H7 (cell line): ENCODE results near the gene SOD1. TPM values are rescaled to one million over a fixed set of nuclear protein-coding genes. Genes with fewer than 3 reads are reported as not detected.

Experiments used
- DNase-seq: peaks from one replicate; pipeline ENCODE4 v3.0.0; 2012
- H3K27me3 ChIP-seq: 2 replicates; pipeline ENCODE4 v1.6.0; 2011; ENCODE audit warnings: mild to moderate bottlenecking, low read length; ENCODE audit not compliant: control insufficient read depth, insufficient read depth
- H3K36me3 ChIP-seq: replicated peaks from 2 replicates; pipeline ENCODE4 v1.5.1; 2011; ENCODE audit warnings: low read length; ENCODE audit not compliant: control insufficient read depth, insufficient read depth
- H3K4me3 ChIP-seq: 2 replicates; pipeline ENCODE4 v1.5.1; 2011; ENCODE audit warnings: low read depth, mild to moderate bottlenecking, control low read depth, low read length, moderate library complexity; ENCODE audit not compliant: insufficient read depth
- total RNA-seq: library from RNA; depleted of rRNA; stranded (reverse); fragments of >200 nt; shearing (Covaris generic); gene quantifications from 2 replicates; pipeline ENCODE4 v1.2.3, GENCODE V29; 2014; rRNA removed

SOD1 gene
- total RNA-seq, 1 experiment from 2014 or later, result 174 TPM

DNA sequence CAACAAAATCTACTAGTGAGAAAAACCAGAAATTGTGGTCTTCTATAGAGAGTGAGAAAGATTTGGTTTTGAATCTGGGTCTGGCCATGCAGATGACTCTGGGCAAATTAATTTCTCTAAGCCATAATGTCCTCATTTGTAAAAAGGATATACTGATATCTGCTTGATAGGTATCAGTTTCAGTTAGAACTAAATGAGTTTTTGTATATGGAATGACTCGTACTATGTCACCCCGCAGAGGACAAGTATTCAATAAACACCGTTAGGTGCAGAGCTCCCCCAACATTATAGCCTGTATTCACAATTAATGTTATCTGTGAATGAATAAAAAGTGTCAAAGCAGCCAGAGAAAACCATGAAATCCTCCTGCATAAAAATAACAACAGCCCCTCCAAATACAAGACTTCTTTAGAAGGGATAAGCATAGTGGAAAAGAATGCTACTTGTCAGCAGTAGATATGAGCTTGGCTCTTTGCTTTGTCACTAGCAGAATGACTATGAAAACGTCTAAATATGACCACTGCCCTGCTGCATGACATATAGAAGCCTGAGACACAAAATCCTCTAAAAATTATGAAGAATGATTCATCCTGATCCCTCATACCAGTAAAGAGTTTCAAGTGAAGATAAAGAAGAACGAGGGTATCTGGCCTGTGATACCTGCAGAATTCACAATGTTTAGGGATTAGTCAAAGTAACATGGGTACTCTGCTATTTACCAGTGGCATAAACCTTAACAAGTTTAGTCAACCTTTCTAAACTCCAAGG is 54.7 kb downstream of the SOD1 start:
- H3K36me3 ChIP-seq, result no peaks in the 10 kb centered on the region
- no peak for DNase-seq

GRCh38 chr21:31714741-31715365 is 55.4 kb downstream of the SOD1 start:
- Histone ChIP-seq H3K27me3 (no peaks in the 10 kb centered on the region), H3K4me3 (no peak overlapping the region), H3K36me3 (no peaks in the 10 kb centered on the region)
- no peak for DNase-seq

More for the DNA sequence above, 54.7 kb downstream of the SOD1 start:
- Histone ChIP-seq H3K27me3 (no peaks in the 10 kb centered on the region), H3K4me3 (no peak overlapping the region)

DNA sequence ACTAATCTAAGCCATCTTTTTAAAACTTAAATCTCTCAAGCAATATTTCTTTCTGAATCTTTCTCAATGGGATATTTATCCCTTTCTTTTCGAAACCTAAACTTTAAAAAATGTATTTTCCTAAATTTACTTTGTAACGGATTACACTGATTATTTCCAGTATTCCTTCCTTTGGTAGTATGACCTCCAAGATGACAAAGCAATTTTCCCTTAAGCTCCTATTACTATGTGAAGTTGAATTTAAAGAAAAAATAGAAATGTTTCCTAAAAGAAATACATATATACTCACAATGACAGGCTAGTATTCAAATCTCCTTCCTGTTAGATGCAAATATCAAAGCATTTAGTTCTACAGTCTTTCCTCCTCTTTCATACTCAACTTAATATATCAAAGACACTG is 56.6 kb downstream of the SOD1 start:
- DNase-seq, result no peak
- H3K4me3 ChIP-seq, result no peak overlapping the region
- H3K36me3 ChIP-seq, result no peaks in the 10 kb centered on the region
- no peaks in the 10 kb centered on the region for H3K27me3 ChIP-seq

Other genes starting within 250 kb of the SOD1 start
- 9.5 and 14.5 TPM in 2 replicates for gene SCAF4, start 72.4 kb downstream of the SOD1 start, total RNA-seq
- gene HUNK, start 213.3 kb downstream of the SOD1 start, total RNA-seq, result 3.2 and 6.8 TPM in 2 replicates